Tibial artery (tissue), 4 donors: ENCODE measurements around the gene KAZN.
A peak's percentile ranks its signal among the peaks of the same experiment; 100 is the strongest.

ENCODE experiments used
- DNase-seq, 2 donors: peaks; one replicate each; pipeline ENCODE4 v3.0.0-alpha.2; 2019
- H3K27ac ChIP-seq, 2 donors: fragments of 200-600 bp; sonication (generic) in 1 of 2; 1 replicate in 1 of 2; 2 replicates in 1 of 2; pipeline ENCODE4 v1.5.1; 2018 to 2019; ENCODE audit warnings: mild to moderate bottlenecking in 1 of 2
- H3K27me3 ChIP-seq, 2 donors: fragments of 200-600 bp; sonication (generic) in 1 of 2; one replicate each; pipeline versions ENCODE4 v1.5.1 to v1.6.0; 2016 to 2019
- H3K36me3 ChIP-seq, 3 donors: fragments of 200-600 bp; sonication (generic) in 2 of 3; one replicate each; pipeline ENCODE4 v1.5.1; 2016 to 2019; ENCODE audit warnings: mild to moderate bottlenecking in 2 of 3
- H3K4me1 ChIP-seq, 4 donors: fragments of 200-600 bp; sonication (generic) in 2 of 4; 1 replicate in 3 of 4; 2 replicates in 1 of 4; pipeline ENCODE4 v1.5.1; 2016 to 2019
- H3K4me3 ChIP-seq, 2 donors: fragments of 200-600 bp; sonication (generic) in 1 of 2; 1 replicate in 1 of 2; 2 replicates in 1 of 2; pipeline ENCODE4 v1.5.1; 2018 to 2019; ENCODE audit warnings: mild to moderate bottlenecking in 2 of 2
- H3K9me3 ChIP-seq, 3 donors: fragments of 200-600 bp; sonication (generic) in 1 of 3; one replicate each; pipeline ENCODE4 v1.5.1; 2016 to 2019
- CTCF ChIP-seq, 2 experiments: fragments of 200-600 bp in 1 of 2; fragments of 450-650 bp in 1 of 2; IDR thresholded peaks; one replicate each; pipeline ENCODE4 v1.5.1; 2017 to 2019; ENCODE audit warnings: antibody characterized with exemption in 2 of 2, mild to moderate bottlenecking in 1 of 2, moderate library complexity in 1 of 2
- intact Hi-C: fragments of 100-400 bp; cut with DNase I; formaldehyde crosslinking; loops from one replicate; pipeline ENCODE4 v1.15.0; 2023; ENCODE audit warnings: low total_unique reads

The KAZN gene

GRCh38 chr1:14940285-14940870 lies 341.9 kb downstream of the KAZN start:
- Histone ChIP-seq H3K27ac (peak overlapping the region in 1 of 2 donors; percentile 34), H3K36me3 (no peaks in the 10 kb centered on the region), H3K9me3 (no peaks in the 10 kb centered on the region), H3K4me3 (no peak overlapping the region), H3K27me3 (no peaks in the 10 kb centered on the region), H3K4me1 (peaks cover 4 to 45% (median 30%) of the 10 kb centered on the region in 4 donors)
- no peak for TF ChIP-seq CTCF (IDR thresholded peaks at IDR 0.05)
- DNase-seq, result no peak
- intact Hi-C loops, result no loop called here

- Histone ChIP-seq H3K4me1 (peaks cover 6 to 60% (median 43%) of the 10 kb centered on the region in 4 donors), H3K4me3 (no peak overlapping the region), H3K9me3 (no peaks in the 10 kb centered on the region), H3K36me3 (no peaks in the 10 kb centered on the region), H3K27me3 (no peaks in the 10 kb centered on the region), H3K27ac (no peak overlapping the region)
- DNase-seq, result no peak
- TF ChIP-seq CTCF (IDR thresholded peaks at IDR 0.05), result no peak
- intact Hi-C loops, result no loop called here
Measured at GRCh38 chr1:14941864-14942263, 343.4 kb downstream of the KAZN start.

- Histone ChIP-seq H3K9me3 (no peaks in the 10 kb centered on the region), H3K4me1 (peaks cover 6 to 79% (median 54%) of the 10 kb centered on the region in 4 donors), H3K4me3 (no peak overlapping the region), H3K27me3 (no peaks in the 10 kb centered on the region), H3K36me3 (no peaks in the 10 kb centered on the region), H3K27ac (peak overlapping the region; percentile 86 to 87)
- no peak for DNase-seq
- intact Hi-C loops, result loop anchor here (2.0 kb wide), 1 partner anchor 20 kb away; no protein-coding TSS in a partner anchor
- TF ChIP-seq CTCF (IDR thresholded peaks at IDR 0.05), result no peak
Measured at GRCh38 chr1:14944471-14944985, 346.0 kb downstream of the KAZN start.

- Histone ChIP-seq H3K9me3 (no peaks in the 10 kb centered on the region), H3K4me1 (peaks cover 6 to 80% (median 60%) of the 10 kb centered on the region in 4 donors), H3K27me3 (no peaks in the 10 kb centered on the region), H3K4me3 (peak overlapping the region; percentile 27 to 45), H3K36me3 (no peaks in the 10 kb centered on the region), H3K27ac (peak overlapping the region; percentile 86 to 87)
- peak in 1 of 2 donors; percentile 83 for DNase-seq
- intact Hi-C loops, result loop anchor here (2.0 kb wide), 1 partner anchor 21 kb away; no protein-coding TSS in a partner anchor
- no peak for TF ChIP-seq CTCF (IDR thresholded peaks at IDR 0.05)
Measured at GRCh38 chr1:14945132-14946010, 346.9 kb downstream of the KAZN start.

- Histone ChIP-seq H3K4me1 (peaks cover 6 to 80% (median 63%) of the 10 kb centered on the region in 4 donors), H3K4me3 (peak overlapping the region; percentile 27 to 45)
- intact Hi-C loops, result no loop called here
Measured at GRCh38 chr1:14946011-14946359, 347.5 kb downstream of the KAZN start.

More at GRCh38 chr1:14946011-14946359, 347.5 kb downstream of the KAZN start:
- TF ChIP-seq CTCF (IDR thresholded peaks at IDR 0.05), result no peak
- Histone ChIP-seq H3K9me3 (no peaks in the 10 kb centered on the region), H3K27ac (peak overlapping the region; percentile 86 to 87), H3K36me3 (no peaks in the 10 kb centered on the region), H3K27me3 (no peaks in the 10 kb centered on the region)
- DNase-seq, result no peak
